Stimulated activated CD8-positive, alpha-beta memory T cell treated with anti-CD3 and anti-CD28 coated beads, Interleukin-4, amount 100 ng/mL, for 4 hours (primary cell): ENCODE data around the gene CPVL.

Experiments
- DNase-seq, 2 donors: peaks; one replicate each; pipeline ENCODE4 v3.0.0-alpha.2; 2020; ENCODE audit warnings: low read depth in 2 of 2, low spot score in 1 of 2

The CPVL gene

DNA sequence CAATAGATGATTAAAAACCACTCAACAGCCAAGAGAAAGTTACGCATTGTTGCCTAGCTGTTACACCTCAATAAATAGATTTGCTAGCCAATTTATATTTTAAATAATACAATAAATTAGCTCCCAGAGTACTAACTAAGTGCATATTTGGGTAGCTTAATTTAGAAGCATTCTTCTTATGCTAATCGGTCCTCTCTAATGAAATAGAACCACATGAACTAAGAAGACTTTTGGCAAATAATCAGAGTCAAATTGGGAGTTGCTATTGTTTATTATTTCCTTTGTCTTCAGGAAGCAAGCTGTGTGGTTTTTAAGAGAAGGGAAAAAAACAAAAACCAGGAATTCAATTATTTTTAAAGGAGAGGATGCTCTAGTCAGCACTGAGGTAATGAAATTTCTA is 139.2 kb downstream of the CPVL start:
- DNase-seq, result no peak

- DNase-seq, result no peak
These were observed 140.5 kb downstream of the CPVL start for GRCh38 chr7:29005829-29006228.

GRCh38 chr7:29005406-29005805 is 140.9 kb downstream of the CPVL start:
- DNase-seq, result no peak

GRCh38 chr7:29003703-29004102 is 142.6 kb downstream of the CPVL start:
- no peak for DNase-seq

- DNase-seq, result no peak
These were observed 145.6 kb downstream of the CPVL start for GRCh38 chr7:29000717-29001076.

DNA sequence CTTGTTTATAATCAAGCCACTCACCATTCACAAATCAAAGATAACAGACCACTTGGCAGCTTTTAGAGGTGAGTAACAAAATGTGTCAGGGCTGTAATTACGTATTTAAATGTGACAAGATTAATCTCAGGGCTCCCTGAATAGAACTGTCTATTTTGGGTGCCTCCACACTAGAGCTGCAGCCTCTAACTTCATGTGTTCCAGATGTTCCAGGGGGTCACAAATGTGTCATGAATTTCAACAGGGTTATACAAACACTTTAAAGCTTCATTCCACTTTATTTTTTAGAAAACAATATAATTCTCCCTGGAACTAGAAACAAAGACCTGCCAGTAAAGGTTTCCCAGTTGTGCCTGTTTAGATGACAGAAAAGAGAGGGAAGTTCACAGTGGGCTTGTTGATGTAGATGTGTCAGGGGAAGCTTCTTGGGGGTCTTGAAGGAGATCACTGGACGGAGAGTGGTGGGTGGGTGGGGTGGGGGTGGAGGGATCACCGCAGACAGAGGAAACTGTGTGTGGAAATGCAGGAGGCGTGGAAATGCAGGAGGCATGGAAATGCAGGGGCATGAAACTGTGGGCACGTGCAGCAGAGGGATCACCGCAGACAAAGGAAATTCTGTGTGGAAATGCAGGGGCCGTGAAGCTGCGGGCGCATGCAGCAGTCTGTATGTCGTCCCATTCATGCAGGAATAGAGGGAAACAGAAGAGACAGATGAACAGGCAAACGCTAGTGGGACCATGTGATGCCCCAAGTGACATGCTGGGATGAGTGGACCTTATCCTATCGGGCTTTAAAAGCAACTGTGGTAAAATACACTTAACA is 146.2 kb downstream of the CPVL start:
- no peak for DNase-seq

- no peak for DNase-seq
These were observed 146.9 kb downstream of the CPVL start for GRCh38 chr7:28999427-28999826.

DNA sequence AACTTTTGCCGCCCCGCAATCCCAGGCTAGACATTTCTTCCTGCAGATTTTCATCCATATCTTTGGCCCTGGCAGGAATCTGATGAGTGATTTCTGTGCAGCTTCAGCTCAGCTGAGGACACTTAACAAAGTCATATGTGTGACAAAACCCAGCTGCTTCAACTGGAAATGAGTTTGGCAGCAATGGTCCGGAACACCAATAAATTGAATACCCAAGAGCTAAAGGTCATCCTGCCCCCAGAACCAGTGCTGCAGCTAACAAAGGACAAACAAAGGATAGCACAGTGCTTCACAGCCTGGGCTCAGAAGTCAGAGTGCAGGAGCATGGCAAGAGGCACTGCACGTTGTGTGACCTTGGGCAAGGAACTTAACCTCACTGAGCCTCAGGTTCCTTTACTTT is 148.2 kb downstream of the CPVL start:
- DNase-seq, result no peak

- no peak for DNase-seq
These were observed 149.5 kb downstream of the CPVL start for GRCh38 chr7:28996836-28997235.

GRCh38 chr7:28993371-28993770 is 153.0 kb downstream of the CPVL start:
- no peak for DNase-seq

DNA sequence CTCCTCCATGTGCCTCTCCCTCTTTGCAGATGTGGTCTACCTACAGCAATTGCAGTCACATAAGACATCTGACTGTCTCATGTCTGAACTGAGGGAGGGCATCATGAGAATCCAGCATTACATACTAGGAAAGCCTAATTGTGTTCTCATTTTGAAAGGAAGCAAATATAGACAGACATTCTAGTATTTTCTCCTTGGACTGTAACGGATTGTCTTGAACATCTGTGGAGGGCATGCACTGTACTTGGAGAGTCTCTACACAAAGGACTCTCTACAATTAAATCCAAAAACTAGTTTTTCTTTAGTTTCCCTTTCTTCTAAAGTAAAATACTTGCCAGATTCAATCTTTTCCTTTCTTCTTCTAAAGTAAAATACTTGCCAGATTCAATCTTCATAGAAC is 153.5 kb downstream of the CPVL start:
- no peak for DNase-seq

GRCh38 chr7:28990200-28990960 is 156.0 kb downstream of the CPVL start:
- no peak for DNase-seq

DNA sequence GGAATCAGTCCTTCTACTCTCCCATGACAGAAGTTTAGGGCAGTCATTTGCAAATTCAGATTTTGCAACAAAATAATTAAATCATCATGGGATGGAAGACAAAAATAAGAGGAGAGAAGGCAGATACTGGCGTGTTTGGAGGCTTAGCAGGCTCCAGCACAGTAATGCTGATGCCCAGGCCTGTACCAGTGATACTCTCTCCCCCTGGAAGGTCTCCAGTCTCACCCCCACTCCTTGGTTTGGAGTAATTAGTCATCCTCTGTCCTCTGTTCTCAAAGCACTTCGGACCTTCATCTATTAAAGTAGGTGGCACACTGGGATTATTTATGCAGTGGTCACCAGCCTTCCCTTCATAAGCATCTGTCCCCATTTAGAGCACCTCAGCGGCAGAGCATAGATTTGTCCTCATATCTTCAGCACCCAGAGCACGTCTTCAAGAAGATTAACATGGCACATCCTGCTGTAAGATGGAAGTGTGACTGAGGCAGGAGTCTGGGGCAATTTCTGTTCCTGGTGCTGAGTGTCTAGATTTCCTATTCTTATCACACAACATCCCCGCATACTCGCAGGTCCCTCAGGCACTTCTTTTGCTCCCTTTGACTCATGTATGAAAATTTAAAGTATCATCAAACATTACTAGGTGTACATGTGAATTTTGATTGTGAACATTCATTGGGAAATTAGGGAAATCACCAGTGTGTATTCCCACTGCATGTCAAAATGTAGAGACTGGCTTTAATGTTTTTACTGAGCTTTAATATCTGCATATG is 156.9 kb downstream of the CPVL start:
- no peak for DNase-seq

- no peak for DNase-seq
These were observed 157.5 kb downstream of the CPVL start for GRCh38 chr7:28988810-28989209.

DNA sequence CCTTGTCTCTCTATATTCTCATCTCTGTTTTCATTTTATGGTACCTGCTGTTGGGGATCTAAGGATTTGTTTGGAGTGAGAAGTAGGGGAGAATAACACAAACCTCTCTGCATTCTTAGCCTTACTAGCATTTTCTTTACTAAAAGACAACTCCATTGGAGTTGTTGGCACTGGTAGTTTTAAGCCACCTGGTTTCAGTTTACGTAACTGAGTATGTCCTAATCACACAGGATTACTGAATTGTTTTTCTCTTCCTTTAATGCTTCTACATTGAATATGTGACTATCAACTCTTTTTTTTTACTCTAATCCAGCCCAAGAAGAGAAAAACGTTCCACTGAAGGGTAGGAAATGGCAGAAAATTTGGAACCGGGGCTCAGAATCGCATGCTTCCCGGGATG is 158.2 kb downstream of the CPVL start:
- DNase-seq, result no peak

DNA sequence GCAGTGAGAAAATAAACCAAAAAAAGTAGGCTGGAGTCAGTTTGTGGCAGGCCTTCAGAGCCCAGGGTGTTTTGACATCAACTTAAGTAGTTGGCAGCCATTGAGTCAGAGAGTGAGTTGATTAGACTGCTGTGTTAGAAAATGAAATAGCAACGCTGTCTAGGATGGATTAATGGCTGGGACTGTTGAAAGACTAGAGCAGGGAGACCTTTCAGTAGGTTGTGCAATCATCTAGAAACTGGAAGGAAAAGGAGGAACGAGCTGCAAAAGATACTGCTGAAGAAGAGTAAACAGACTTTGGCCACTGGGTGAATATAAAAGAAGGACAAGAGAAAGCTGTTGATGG is 159.6 kb downstream of the CPVL start:
- DNase-seq, result no peak

- DNase-seq, result no peak
These were observed 160.1 kb downstream of the CPVL start for GRCh38 chr7:28986028-28986764.

DNA sequence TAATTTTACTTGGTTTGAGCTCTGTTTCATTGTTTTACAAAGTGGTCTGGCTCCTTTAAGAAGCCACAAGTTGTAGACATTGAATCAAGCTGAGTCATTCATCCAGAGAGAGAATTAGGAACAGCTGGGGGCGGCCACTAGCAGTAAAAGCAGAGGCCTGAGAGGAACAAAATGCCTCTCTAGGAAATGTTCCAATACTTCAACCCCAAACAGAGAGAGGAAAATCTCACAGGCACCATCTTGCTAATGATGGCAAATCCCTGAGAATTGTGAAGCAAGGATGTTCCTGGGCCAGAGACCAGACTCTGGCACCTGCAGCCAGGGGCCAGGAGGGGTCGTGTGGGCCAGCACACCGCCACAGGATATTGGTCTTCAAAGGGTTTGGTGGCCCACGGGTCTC is 161.7 kb downstream of the CPVL start:
- no peak for DNase-seq

DNA sequence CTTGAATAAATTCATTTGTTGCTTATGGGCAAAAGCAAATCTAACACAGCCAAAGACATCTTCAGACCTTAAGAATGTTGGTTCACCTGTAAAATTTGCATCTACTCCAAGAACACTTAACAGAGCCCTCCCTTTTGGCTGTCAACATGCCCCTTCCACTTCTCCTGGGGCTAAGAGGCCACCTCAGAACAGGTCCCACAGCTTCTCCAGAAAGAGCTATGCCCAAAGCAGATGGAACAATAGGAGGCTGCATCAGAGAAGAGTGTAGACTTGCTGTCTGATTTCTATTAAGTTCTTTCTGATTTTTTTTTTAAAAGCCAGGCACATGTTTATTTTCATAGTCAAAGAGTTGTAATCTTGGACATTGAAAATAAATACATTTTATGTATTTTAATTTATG is 162.1 kb downstream of the CPVL start:
- no peak for DNase-seq

- DNase-seq, result no peak
These were observed 162.7 kb downstream of the CPVL start for GRCh38 chr7:28983396-28984190.

DNA sequence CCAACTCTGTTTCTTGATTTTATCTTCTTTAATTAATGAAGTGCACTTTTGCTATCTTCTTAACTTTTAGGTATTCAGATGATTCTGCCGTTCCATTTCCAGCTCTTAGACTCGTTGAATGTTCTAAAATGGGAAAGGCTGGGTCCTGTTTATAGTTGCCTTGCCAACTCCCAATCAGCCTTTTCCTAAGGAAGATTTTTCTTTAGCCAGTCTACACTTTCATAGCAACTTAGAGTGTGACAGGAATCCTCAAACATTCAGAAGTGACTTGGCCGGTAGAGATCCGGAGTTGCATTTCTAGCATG is 165.2 kb downstream of the CPVL start:
- DNase-seq, result no peak
